ENCODE results near the gene CLGN.
"Not testable (repeated sequence)": the region's sequence is repeated elsewhere in the genome, so short reads cannot be mapped to it uniquely, and the experiment has no call there.

Gene CLGN

DNA sequence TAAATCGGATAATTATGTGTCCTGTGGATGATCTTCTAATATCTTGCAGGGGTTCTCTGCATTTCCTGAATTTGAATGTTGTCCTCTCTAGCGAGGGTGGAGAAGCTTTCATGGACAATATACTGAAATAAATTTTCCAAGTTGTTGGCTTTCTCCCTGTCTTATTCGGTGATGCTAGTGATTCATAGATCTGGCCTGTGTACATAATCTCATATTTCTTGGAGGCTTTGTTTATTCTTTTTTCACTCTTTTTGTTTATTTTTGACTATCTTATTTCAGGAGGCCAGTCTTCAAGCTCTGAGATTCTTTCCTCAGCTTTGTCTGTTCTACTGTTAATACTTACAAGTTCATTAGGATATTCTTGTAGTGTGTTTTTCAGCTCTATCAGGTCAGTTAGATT is 20.7 kb upstream of the CLGN start:
- FAIRE-seq (no peak), DNase-seq (ENCODE audit: insufficient read length, low spot score) (no peak)
- no peak for TF ChIP-seq POLR2A (IDR thresholded peaks at IDR 0.05; ENCODE audit: low read depth, low read length)
- TF ChIP-seq POU2F2 (IDR thresholded peaks at IDR 0.05; ENCODE audit: low read depth, low read length) = no peak
- TF ChIP-seq TAF1 (IDR thresholded peaks at IDR 0.05; ENCODE audit: low read depth, low read length) = no peak
- TF ChIP-seq PAX5 (IDR thresholded peaks at IDR 0.05; ENCODE audit: insufficient read depth, low read length, severe bottlenecking) = no peak
- no peak for TF ChIP-seq POLR2AphosphoS5 (IDR thresholded peaks at IDR 0.05; ENCODE audit: low read depth, low read length)
- TF ChIP-seq SPI1 (IDR thresholded peaks at IDR 0.05; ENCODE audit: low read depth, low read length) = no peak

DNA sequence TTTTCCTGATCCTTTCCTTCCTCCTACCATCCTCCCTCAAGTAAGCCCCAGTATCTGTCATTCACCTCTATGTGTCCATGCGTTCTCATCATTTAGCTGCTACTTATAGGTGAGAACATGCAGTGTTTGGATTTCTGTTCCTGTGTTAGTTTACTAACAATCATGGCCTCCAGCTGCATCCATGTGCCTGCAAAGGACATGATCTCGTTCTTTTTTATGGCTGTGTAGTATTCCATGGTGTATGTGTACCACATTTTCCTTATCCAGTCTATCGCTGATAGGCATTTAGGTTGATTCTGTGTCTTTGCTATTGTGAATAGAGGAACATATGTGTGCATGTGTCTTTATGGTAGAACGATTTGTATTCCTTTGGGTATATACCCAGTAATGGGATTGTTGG is 16.9 kb upstream of the CLGN start:
- not testable (repeated sequence) for DNase-seq (ENCODE audit: insufficient read length, low spot score); FAIRE-seq

DNA sequence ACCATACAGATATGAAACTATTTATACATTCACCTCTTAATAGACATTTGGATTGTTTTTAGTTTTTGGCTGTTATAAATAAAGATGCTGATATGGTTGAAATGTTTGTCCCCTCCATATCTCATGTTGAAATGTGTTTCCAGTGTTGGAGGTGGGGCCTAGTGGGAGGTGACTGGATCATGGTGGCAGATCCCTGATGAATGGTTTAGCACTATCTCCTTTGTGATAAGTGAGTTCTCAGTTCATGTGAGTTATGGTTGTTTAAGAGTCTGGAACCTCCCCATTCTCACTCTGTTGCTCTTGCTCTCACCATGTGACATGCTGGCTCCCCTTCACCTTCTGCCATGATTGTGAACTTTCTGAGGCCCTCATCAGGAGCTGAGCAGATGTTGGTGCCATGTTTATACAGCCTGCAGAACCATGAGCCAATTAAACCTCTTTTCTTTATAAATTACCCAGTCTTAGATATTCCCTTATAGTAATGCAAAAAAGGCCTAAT is 12.2 kb upstream of the CLGN start:
- TF ChIP-seq SPI1 (IDR thresholded peaks at IDR 0.05; ENCODE audit: low read depth, low read length) = no peak
- no peak for TF ChIP-seq TAF1 (IDR thresholded peaks at IDR 0.05; ENCODE audit: low read depth, low read length)
- TF ChIP-seq POU2F2 (IDR thresholded peaks at IDR 0.05; ENCODE audit: low read depth, low read length) = no peak
- no peak for TF ChIP-seq POLR2AphosphoS5 (IDR thresholded peaks at IDR 0.05; ENCODE audit: low read depth, low read length)
- TF ChIP-seq POLR2A (IDR thresholded peaks at IDR 0.05; ENCODE audit: low read depth, low read length) = no peak
- no peak for DNase-seq (ENCODE audit: insufficient read length, low spot score)
- FAIRE-seq = no peak

DNA sequence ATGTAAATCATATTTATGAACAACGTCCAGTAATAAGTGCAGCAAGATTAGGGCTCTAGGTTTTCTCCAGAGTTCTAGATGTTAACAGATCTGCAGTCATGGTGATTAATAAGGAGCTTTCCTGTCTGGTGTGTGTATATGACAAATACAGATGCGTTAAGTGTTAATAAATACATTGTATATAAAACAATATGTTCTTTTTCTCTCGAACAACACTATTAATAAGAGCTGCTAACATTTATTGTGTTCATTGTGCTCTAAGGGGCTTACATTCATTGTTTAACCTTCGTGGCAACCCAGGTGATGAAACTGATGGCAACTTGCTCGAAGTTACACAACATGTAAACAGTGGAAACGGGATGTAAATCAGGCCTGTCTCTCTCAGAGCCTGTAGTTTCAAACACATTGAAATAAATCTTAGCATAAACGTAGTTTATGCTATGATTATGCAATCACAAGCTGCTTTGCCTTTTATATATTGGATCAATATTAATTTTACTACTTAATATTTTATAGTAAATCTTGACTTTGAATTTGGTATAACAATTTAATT is 547 bp upstream of the CLGN start:
- DNase-seq (ENCODE audit: insufficient read length, low spot score) (no peak), FAIRE-seq (peak; percentile 28)
- TF ChIP-seq POLR2A (IDR thresholded peaks at IDR 0.05; ENCODE audit: low read depth, low read length) (no peak), PAX5 (IDR thresholded peaks at IDR 0.05; ENCODE audit: insufficient read depth, low read length, severe bottlenecking) (no peak), POLR2AphosphoS5 (IDR thresholded peaks at IDR 0.05; ENCODE audit: low read depth, low read length) (no peak), POU2F2 (IDR thresholded peaks at IDR 0.05; ENCODE audit: low read depth, low read length) (no peak)

DNA sequence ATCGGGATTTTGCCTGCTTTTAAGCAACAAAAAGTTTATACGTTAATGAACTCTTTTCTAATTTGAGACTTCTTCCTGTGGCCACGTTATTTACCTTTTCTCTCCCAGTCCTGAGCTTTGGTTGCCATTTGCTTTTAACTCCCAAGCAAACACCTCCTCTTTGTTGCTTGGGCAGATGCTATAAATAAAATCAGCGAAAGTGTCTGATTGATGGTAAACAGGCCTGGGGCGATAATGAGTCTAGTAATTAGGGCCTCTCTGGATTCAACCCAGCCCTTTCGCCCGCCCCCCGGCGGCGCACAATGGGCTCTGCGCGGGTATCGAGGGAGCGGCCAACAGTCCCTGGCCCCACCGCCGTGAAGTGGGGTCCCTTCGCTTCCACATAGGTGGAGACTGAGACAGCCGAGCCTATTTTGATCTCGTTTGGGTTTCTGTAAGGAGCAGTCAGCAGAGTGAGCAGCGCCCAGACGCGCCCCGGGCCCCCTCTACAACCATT is 790 bp downstream of the CLGN start:
- DNase-seq (ENCODE audit: insufficient read length, low spot score) (peak; percentile 18), FAIRE-seq (no peak)
- TF ChIP-seq PAX5 (IDR thresholded peaks at IDR 0.05; ENCODE audit: insufficient read depth, low read length, severe bottlenecking) (no peak), POLR2AphosphoS5 (IDR thresholded peaks at IDR 0.05; ENCODE audit: low read depth, low read length) (no peak), POLR2A (IDR thresholded peaks at IDR 0.05; ENCODE audit: low read depth, low read length) (no peak), POU2F2 (IDR thresholded peaks at IDR 0.05; ENCODE audit: low read depth, low read length) (no peak), SPI1 (IDR thresholded peaks at IDR 0.05; ENCODE audit: low read depth, low read length) (no peak), TAF1 (IDR thresholded peaks at IDR 0.05; ENCODE audit: low read depth, low read length) (no peak)

DNA sequence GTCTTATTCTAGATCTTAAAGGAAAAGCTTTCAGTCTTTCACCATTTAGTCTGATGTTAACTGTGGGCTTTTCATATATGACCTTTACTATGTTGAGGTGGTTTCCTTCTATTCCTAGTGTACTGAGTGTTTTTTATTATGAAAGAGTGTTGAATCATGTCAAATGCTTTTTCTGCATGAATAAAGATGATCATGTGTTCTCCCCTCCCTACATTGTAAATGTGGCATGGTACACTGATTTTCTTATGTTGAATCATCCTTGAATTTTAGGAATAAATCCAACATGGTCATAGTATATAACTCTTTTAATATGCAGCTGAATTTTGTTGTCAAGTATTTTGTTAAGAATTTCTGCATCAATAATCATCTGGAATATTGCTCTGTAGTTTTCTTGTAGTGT is 4.3 kb downstream of the CLGN start:
- no peak for TF ChIP-seq TAF1 (IDR thresholded peaks at IDR 0.05; ENCODE audit: low read depth, low read length)
- TF ChIP-seq POLR2AphosphoS5 (IDR thresholded peaks at IDR 0.05; ENCODE audit: low read depth, low read length) = no peak
- TF ChIP-seq POLR2A (IDR thresholded peaks at IDR 0.05; ENCODE audit: low read depth, low read length) = no peak
- no peak for TF ChIP-seq POU2F2 (IDR thresholded peaks at IDR 0.05; ENCODE audit: low read depth, low read length)
- no peak for TF ChIP-seq PAX5 (IDR thresholded peaks at IDR 0.05; ENCODE audit: insufficient read depth, low read length, severe bottlenecking)
- no peak for TF ChIP-seq SPI1 (IDR thresholded peaks at IDR 0.05; ENCODE audit: low read depth, low read length)
- FAIRE-seq (no peak), DNase-seq (ENCODE audit: insufficient read length, low spot score) (no peak)

DNA sequence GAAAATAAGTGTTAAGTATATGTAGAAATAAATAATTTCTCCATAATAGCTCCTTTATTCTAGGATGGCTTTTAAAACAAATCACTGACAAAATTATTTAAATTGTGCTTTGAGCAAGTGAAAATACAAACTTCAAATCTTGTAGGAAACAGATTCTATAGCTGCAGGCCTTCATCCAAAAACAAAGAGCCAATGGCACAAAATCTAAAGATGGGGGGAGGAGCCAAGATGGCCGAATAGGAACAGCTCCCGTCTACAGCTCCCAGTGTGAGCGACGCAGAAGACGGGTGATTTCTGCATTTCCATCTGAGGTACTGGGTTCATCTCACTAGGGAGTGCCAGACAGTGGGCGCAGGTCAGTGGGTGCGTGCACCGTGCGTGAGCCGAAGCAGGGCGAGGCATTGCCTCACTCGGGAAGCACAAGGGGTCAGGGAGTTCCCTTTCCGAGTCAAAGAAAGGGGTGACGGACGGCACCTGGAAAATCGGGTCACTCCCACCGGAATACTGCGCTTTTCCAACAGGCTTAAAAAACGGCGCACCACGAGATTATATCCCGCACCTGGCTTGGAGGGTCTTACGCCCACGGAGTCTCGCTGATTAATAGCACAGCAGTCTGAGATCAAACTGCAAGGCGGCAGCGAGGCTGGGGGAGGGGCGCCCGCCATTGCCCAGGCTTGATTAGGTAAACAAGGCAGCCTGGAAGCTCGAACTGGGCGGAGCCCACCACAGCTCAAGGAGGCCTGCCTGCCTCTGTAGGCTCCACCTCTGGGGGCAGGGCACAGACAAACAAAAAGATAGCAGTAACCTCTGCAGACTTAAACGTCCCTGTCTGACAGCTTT is 14.1 kb downstream of the CLGN start:
- not testable (repeated sequence) for DNase-seq (ENCODE audit: insufficient read length, low spot score); FAIRE-seq

DNA sequence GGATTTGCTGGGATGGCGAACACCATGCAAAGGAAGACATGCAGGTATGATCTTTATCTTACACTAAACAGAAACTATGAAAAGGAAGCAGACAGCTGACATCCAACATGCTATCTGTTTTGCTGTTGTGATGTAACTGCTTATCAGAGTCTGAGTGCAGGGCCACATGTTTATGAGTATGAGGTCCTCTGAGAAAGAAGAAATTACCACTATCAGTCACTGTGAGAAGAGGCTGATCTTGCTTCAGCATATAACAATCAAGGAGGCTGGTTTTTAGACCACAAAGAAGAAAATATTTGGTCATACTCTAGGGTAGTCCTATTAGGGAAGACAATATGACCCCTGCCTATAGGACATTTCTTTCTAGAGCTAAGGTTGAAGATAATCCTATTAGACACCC is 18.5 kb downstream of the CLGN start:
- FAIRE-seq (no peak), DNase-seq (ENCODE audit: insufficient read length, low spot score) (no peak)
- TF ChIP-seq POU2F2 (IDR thresholded peaks at IDR 0.05; ENCODE audit: low read depth, low read length) (no peak), POLR2AphosphoS5 (IDR thresholded peaks at IDR 0.05; ENCODE audit: low read depth, low read length) (no peak), SPI1 (IDR thresholded peaks at IDR 0.05; ENCODE audit: low read depth, low read length) (no peak), TAF1 (IDR thresholded peaks at IDR 0.05; ENCODE audit: low read depth, low read length) (no peak), POLR2A (IDR thresholded peaks at IDR 0.05; ENCODE audit: low read depth, low read length) (no peak), PAX5 (IDR thresholded peaks at IDR 0.05; ENCODE audit: insufficient read depth, low read length, severe bottlenecking) (no peak)

DNA sequence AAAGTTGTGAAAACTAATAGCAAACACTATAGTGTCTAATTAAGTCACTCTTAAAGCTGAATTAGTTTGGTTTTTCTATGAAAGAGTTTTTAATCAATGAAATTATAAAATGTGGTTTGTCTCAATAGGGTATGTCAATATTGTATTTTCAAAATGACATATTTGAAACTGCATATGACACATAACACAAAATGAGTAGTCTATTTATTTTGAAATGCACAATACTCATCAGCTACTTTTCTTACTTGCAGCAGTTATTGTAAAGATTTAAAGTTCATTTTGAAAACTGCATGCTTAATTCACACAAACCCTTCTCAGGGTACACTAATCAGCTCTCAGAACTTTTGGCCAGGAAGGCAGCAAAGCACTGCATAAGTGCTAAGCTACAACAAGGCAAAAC is 21.2 kb downstream of the CLGN start:
- no peak for FAIRE-seq
- TF ChIP-seq POLR2A (IDR thresholded peaks at IDR 0.05; ENCODE audit: low read depth, low read length) (no peak), PAX5 (IDR thresholded peaks at IDR 0.05; ENCODE audit: insufficient read depth, low read length, severe bottlenecking) (no peak), POU2F2 (IDR thresholded peaks at IDR 0.05; ENCODE audit: low read depth, low read length) (no peak), POLR2AphosphoS5 (IDR thresholded peaks at IDR 0.05; ENCODE audit: low read depth, low read length) (no peak), TAF1 (IDR thresholded peaks at IDR 0.05; ENCODE audit: low read depth, low read length) (no peak), SPI1 (IDR thresholded peaks at IDR 0.05; ENCODE audit: low read depth, low read length) (no peak)

DNA sequence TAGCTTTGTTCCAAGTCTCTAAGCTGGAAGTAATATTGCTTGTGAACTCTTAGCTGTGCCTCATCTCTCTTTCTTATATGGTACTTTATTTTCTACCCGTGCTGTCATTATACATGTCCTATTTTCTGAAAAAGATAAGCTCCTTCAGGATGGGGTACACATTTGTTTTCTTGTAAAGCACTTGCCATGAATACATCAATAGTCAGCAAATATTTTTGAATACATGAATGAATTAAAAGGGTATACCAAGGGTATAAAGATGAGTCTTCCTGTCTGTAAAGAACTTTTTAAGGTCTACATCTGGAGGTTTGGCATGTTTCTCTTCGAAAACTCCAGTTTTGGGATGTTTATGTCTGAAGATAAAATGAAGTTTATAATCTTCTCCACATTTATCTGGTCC is 27.3 kb downstream of the CLGN start:
- FAIRE-seq (no peak), DNase-seq (ENCODE audit: insufficient read length, low spot score) (no peak)
- TF ChIP-seq TAF1 (IDR thresholded peaks at IDR 0.05; ENCODE audit: low read depth, low read length) (no peak), POU2F2 (IDR thresholded peaks at IDR 0.05; ENCODE audit: low read depth, low read length) (no peak)

More for the DNA sequence above, 21.2 kb downstream of the CLGN start:
- no peak for DNase-seq (ENCODE audit: insufficient read length, low spot score)

Measured in GM12891 (cell line).